GM21619 (cell line): Measurements from ENCODE around the gene CACNA2D3.

ENCODE experiments used
- ATAC-seq: cut with Tn5 transposase; IDR thresholded peaks from one replicate; pipeline ENCODE4 v1.9.1; 2021; ENCODE audit not compliant: unreplicated experiment

Gene CACNA2D3

GRCh38 chr3:54324103-54324502, 201.8 kb downstream of the CACNA2D3 start:
- ATAC-seq: no peak

DNA sequence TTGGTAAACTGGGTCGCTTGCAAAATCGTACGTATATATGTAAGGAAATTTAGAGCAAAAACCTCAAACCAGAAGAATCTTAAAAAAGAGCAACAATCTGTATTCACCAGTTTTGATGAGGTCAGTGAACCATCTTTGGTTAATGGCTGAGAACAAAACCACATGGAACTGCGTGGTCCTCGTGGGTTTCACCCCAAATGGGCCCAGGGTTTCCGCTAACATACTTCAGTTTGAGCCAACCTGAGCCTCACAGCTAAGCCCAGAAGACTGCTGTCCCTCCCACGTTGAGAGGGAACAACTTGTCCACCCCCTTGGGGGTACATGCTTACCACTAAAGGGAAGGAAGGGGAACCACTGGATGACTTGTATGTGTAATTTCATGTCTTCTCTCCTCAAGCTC, 204.6 kb downstream of the CACNA2D3 start:
- no peak for ATAC-seq

DNA sequence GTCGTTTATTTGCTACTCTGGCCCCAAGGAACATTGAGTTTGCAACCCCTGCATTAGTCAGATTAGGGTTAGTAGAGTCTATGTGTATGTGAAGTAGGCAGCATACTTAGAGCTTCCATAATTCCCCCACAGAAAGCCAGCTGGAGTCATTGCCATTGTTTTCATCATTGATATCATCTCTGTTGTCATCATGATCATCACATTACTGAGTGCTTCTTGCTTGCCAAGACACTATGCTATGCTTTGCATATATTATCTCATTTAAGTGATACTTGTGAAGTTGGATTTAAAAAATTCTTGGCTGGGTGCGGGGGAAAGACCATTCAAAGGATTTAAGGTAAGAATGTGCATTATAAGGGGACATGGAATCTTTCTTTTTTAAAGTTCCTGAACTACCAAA, 209.0 kb downstream of the CACNA2D3 start:
- no peak for ATAC-seq

DNA sequence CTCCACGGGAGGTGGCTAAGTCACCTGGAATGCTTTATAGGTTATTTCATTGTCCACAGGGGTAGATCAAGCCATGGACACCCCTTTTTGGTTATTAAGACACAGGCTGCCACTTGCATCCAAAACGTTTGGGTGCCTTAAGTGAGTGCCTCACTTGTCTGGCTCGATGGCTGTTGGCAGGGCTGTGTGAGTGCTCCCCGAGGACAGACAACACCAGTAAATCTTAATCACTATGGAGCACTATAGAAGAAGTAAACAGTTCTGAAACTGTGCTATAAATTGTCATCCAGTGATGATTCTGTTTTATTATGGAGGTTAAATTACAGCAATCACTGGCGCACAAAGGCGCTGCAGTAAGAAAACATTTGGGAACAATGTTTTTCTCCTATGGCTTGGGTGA, 215.5 kb downstream of the CACNA2D3 start:
- no peak for ATAC-seq

DNA sequence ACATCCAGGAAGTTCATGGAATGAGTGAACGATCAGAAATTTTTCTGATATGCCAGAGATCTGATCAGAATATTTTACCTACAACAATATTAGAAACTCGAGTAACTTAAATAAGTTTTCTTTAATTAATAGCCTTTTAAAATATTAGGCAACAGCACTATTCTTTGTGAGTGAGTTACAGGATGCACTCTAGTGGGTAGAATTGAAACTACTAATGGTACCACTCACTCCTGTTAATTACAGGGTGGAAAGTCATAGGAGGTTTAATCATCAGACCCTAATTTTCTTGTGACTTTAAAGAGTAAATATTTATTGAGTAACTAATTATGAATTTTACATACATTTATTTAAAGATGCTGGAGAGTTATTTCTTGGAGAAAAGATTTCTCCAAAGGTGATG, 217.3 kb downstream of the CACNA2D3 start:
- no peak for ATAC-seq

GRCh38 chr3:54341811-54342210, 219.5 kb downstream of the CACNA2D3 start:
- ATAC-seq: no peak

DNA sequence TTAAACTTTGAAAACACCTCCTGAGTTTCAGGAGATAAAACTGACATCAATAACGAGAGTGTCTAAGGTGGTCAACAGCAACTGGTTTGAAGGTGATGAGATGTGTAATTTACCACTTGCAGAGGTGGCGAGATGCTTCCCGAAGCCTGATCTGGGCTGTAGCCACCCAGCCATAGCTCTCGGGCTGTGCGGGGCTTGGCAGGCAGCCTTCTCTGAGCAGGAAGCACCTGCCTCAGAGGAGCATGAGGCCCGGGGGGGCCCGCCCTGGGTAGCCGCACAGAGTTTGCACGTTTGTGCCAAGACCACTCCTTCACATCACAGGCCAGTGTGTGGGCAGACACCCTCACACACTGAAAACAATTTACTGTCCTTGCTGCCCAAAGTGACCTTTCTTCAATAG, 220.3 kb downstream of the CACNA2D3 start:
- ATAC-seq: no peak

DNA sequence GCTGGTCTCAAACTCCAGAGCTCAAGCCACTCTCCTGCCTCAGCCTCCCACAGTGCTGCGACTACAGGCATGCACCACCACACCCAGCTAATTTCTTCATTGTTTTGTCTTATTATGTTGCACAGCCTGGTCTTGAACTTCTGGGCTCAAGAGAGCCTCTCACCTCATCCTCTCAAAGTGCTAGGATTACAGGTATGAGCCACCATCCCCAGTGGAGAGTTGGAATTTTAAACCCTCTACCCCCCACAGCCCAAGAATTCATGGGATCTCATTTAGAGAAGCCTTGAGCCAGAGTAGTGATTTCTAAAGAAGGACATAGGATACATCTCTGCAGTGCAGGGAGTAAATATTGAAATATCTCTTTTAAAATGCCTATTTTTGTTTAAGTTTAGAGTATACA, 221.1 kb downstream of the CACNA2D3 start:
- no peak for ATAC-seq

GRCh38 chr3:54344601-54345231, 222.4 kb downstream of the CACNA2D3 start:
- no peak for ATAC-seq

GRCh38 chr3:54345847-54346375, 223.6 kb downstream of the CACNA2D3 start:
- ATAC-seq: no peak

DNA sequence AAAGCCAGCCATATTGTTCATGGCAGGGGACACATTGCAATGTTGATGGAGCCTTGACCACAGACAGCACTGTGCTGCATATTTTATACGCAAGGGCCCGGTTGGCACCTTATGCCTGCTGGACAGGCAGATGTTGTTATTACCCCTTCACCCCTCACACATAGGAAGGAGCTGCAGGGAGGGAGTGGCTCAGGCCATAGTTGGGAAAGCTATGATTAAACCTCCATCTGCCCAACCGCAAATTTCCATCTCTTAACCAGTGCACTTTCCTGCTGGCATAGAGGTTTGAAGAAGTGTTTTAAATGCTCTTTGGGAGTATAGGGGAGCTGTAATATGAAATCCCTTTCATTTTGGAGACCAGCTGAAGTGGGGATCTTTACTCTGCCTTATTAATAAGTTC, 224.7 kb downstream of the CACNA2D3 start:
- no peak for ATAC-seq

DNA sequence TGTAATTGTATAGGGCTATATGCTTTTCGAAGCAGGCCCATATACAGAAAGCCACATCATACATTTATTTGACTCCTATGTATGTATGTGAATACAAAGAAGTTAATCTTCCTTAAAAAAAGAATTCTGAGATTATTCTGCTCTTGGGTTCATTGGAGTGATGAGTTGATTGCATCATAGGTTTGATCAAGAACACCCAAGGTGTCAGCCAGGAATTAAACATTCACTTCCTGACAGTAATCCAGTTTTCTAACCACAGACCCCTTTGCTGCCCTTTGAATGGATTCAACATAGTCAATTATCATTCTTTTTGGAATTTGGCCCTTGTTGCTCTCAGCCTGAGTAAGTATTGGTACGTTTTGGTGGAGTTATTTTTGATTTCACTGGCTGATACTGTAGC, 225.6 kb downstream of the CACNA2D3 start:
- no peak for ATAC-seq

DNA sequence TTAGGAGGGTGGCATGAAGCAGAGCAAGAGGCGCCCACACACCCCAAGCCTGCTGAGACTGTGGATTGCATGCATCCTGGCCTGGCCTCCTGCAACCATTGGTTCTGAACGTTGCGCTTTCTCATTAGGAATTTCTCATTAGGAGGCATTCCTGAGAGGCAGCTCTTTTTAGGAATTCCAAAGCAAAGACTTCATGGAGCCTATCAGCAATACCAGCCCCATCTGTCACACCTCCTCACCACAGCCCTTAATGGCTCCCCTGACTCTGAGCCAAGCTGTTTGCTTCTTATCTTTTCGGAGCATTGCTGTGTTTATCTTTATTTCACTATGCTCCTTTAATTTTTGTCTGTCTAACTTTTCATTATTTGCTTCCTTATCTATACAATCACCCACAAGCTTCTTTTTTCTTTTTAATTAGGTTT, 226.9 kb downstream of the CACNA2D3 start:
- ATAC-seq: no peak

DNA sequence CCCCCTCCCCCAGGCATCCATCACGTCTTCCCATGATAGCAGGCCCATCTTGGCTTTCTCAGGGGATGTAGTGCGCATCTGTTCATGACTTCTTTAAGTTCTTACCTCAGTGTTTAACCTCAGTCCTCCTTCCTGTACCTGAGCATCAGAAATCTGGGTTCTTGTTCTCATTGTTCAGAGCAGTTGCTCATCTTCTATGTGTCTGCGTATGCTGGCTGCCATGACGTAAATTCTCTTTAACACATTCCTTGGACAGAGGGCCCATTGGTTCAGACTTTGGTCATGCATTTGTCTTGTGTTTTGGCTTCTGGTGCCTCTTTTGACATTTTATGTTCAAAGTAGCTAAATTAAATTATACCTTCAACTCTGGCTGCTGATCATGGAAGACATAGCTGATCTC, 227.3 kb downstream of the CACNA2D3 start:
- no peak for ATAC-seq

DNA sequence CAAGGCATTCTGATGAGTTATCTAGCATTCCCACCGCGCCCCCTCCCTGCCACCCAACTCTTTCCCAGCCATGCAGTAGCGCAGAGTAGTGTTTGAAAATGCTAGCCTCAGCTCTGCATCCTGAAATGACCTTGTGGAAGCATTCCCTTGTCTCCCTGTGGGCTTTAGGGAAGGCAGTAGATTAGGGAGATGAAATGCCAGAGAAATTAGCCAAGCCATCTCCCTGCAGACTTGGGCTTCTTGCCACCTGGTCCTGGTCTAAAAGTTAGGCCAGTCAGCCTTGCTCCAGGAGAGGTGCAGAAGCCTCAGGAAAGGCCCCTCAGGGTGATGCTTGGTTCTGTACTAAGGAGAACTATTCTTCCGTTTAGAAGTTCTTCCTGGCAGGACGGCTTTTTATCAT, 231.2 kb downstream of the CACNA2D3 start:
- no peak for ATAC-seq

GRCh38 chr3:54353946-54354345, 231.6 kb downstream of the CACNA2D3 start:
- ATAC-seq: no peak

GRCh38 chr3:54355800-54356199, 233.4 kb downstream of the CACNA2D3 start:
- no peak for ATAC-seq

DNA sequence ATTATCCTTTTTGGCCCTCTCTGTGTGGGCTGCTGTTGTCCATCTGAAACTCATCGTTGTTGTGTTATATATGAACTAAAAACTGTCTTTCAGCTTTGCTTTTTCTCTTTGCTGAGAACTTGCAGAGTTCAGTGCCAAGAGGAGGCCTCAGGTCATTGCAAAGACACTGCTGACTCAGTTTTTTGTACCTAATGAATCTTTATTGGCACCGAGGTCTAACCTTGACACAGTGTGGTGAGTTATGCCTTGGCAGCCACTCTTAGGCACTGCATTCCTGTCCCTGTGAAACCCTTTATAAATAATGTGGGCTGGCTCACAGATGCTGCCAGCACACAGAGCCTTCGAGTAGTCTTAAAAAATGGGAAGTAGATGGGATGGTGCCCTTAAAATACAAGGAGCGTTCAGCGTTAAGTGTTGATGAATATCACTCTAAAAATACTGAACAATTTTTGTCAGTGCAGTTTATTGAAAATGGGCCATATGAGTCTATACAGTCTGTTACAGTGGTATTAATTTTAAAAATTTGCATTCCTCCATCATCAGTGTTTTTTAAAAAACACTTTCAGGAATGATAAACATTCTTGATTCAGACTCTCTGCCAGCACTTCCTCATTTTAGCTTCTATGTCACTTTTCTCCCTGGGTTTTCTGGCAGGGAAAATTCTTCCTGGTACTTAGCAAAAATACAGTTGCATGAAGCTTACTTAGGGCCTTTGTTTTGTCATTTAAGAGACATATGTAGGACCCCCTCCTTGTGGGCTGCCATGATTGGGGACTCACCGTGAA, 234.1 kb downstream of the CACNA2D3 start:
- no peak for ATAC-seq

DNA sequence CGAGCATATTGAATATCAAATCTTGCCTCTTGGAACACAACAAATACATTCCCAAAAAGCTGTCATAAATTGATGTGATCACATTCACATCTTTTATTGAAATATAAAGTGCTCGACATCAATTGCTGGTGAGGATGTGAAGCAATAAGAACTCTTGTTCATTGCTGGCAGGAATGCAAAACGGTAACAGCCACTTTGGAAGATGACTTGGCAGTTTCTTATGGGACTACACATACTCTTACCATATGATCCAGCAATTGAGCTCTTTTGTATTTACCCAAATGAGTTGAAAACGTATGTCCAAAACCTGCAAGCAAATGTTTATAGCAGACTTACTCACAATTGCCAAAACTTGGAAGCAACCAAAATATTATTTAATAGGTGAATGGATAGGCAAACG, 234.9 kb downstream of the CACNA2D3 start:
- ATAC-seq: no peak

GRCh38 chr3:54358316-54358715, 236.0 kb downstream of the CACNA2D3 start:
- ATAC-seq: no peak

GRCh38 chr3:54358969-54359694, 236.8 kb downstream of the CACNA2D3 start:
- ATAC-seq: no peak

- no peak for ATAC-seq
These were observed 238.0 kb downstream of the CACNA2D3 start for GRCh38 chr3:54360320-54360719.
